Naive thymus-derived CD4-positive, alpha-beta T cell (primary cell): ENCODE measurements around the gene CCK. TPM values are rescaled to one million over a fixed set of nuclear protein-coding genes. Genes with fewer than 3 reads are reported as not detected.

Experiments used
- ATAC-seq: fragments of 150-1000 bp; cut with Tn5 transposase; 2 replicates; pipeline ENCODE4 v1.10.0; 2021; ENCODE audit warnings: mild to moderate bottlenecking, moderate library complexity
- CTCF ChIA-PET: fragments of 350-600 bp; sonication (Branson Sonifier 250); formaldehyde crosslinking; loops from one replicate; lab custom pipeline; 2021; ENCODE audit warnings: antibody characterized with exemption; lab: Charles Lee
- POLR2A ChIA-PET: fragments of 350-600 bp; sonication (Branson Sonifier 250); formaldehyde crosslinking; loops from one replicate; lab custom pipeline; 2021; ENCODE audit warnings: antibody characterized with exemption, inconsistent platforms; lab: Charles Lee
- DNase-seq, 9 donors: peaks; one replicate each; pipeline versions ENCODE4 v3.0.0 to v3.0.0-alpha.2; 2020 to 2022; ENCODE audit warnings: mixed read lengths in 1 of 9
- H3K27ac ChIP-seq: one replicate; pipeline ENCODE4 v1.7.0; 2013; ENCODE audit warnings: mild to moderate bottlenecking, low read depth, low read length, moderate library complexity
- H3K27me3 ChIP-seq, 2 donors: one replicate each; pipeline ENCODE4 v1.7.0; 2013; ENCODE audit warnings: low read length in 2 of 2, mild to moderate bottlenecking in 2 of 2, moderate library complexity in 2 of 2; ENCODE audit not compliant: control insufficient read depth in 2 of 2, insufficient read depth in 2 of 2
- H3K36me3 ChIP-seq, 3 experiments: 1 replicate in 2 of 3; 2 replicates in 1 of 3; pipeline ENCODE4 v1.7.0; 2013; ENCODE audit warnings: low read length in 3 of 3, mild to moderate bottlenecking in 3 of 3, moderate library complexity in 1 of 3; ENCODE audit not compliant: insufficient read depth in 3 of 3, control insufficient read depth in 2 of 3
- H3K4me1 ChIP-seq, 2 donors: one replicate each; pipeline ENCODE4 v1.7.0; 2013; ENCODE audit warnings: low read length in 2 of 2, mild to moderate bottlenecking in 2 of 2, moderate library complexity in 1 of 2; ENCODE audit not compliant: control insufficient read depth in 2 of 2, insufficient read depth in 2 of 2
- H3K4me3 ChIP-seq: 2 replicates; pipeline ENCODE4 v1.7.0; 2013; ENCODE audit warnings: mild to moderate bottlenecking, low read length
- H3K9me3 ChIP-seq, 3 experiments: 1 replicate in 2 of 3; 2 replicates in 1 of 3; pipeline ENCODE4 v1.7.0; 2013; ENCODE audit warnings: low read length in 3 of 3; ENCODE audit not compliant: control insufficient read depth in 2 of 3
- H3K27ac Mint-ChIP-seq, 9 donors: one replicate each; pipeline ENCODE4 v1.8.0; 2020 to 2022; ENCODE audit warnings: mixed read lengths in 9 of 9, mild to moderate bottlenecking in 8 of 9, moderate library complexity in 5 of 9, inconsistent platforms in 2 of 9
- H3K27me3 Mint-ChIP-seq, 5 donors: one replicate each; pipeline ENCODE4 v1.8.0; 2021 to 2022; ENCODE audit warnings: mixed read lengths in 5 of 5, mild to moderate bottlenecking in 1 of 5
- H3K36me3 Mint-ChIP-seq, 5 donors: one replicate each; pipeline ENCODE4 v1.8.0; 2020 to 2022; ENCODE audit warnings: mixed read lengths in 5 of 5, mild to moderate bottlenecking in 3 of 5, inconsistent platforms in 1 of 5
- H3K4me1 Mint-ChIP-seq, 7 donors: one replicate each; pipeline ENCODE4 v1.8.0; 2020 to 2022; ENCODE audit warnings: mixed read lengths in 7 of 7, mild to moderate bottlenecking in 3 of 7, inconsistent platforms in 1 of 7
- H3K4me3 Mint-ChIP-seq, 10 donors: one replicate each; pipeline ENCODE4 v1.8.0; 2020 to 2022; ENCODE audit warnings: mild to moderate bottlenecking in 10 of 10, mixed read lengths in 10 of 10, moderate library complexity in 6 of 10, inconsistent platforms in 2 of 10
- H3K9me3 Mint-ChIP-seq, 11 donors: one replicate each; pipeline ENCODE4 v1.8.0; 2020 to 2022; ENCODE audit warnings: mixed read lengths in 11 of 11, mild to moderate bottlenecking in 4 of 11, inconsistent platforms in 1 of 11, moderate library complexity in 1 of 11
- intact Hi-C, 2 donors: fragments of 100-400 bp; cut with micrococcal nuclease; formaldehyde crosslinking; loops; one replicate each; pipeline ENCODE4 v1.15.1; 2023
- polyA plus RNA-seq, 2 donors: library from polyadenylated mRNA; unstranded; fragments of 300-500 nt; fragmentation: Illumina TruSeq; gene quantifications; one replicate each; pipeline ENCODE4 v1.2.3, GENCODE V29; 2021
- total RNA-seq, 6 experiments: library from RNA in 5 of 6; stranded (reverse) in 5 of 6; gene quantifications; 1 replicate in 5 of 6; 2 replicates in 1 of 6; pipeline ENCODE4 v1.2.3 and lab custom pipeline; 2021 to 2026

Gene CCK
- total and polyA plus RNA-seq, 7 experiments from 2014 or later, result not detected

GRCh38 chr3:42224658-42225421 is 41.1 kb downstream of the CCK start:
- CTCF ChIA-PET, result no interaction called here
- no peaks in the 10 kb centered on the region for H3K9me3 Mint-ChIP-seq
- no peak for ATAC-seq

GRCh38 chr3:42224178-42224577 is 41.8 kb downstream of the CCK start:
- peaks cover 0 to 24% (median 0%) of the 10 kb centered on the region in 3 experiments for H3K36me3 ChIP-seq
- H3K4me1 ChIP-seq, result no peaks in the 10 kb centered on the region
- DNase-seq (no peak), ATAC-seq (no peak)
- no peaks in the 10 kb centered on the region for H3K27me3 ChIP-seq
- H3K27ac Mint-ChIP-seq, result no peak overlapping the region
- ChIA-PET POLR2A (no interaction called here), CTCF (interaction anchor here (0.7 to 1.5 kb wide), 2 partner anchors 23 to 33 kb away, joined by 3 read pairs; no protein-coding TSS in a partner anchor)
- no peak overlapping the region for H3K27ac ChIP-seq
- H3K36me3 Mint-ChIP-seq, result peaks cover 3 to 52% (median 21%) of the 10 kb centered on the region in 5 donors
- no peaks in the 10 kb centered on the region for H3K9me3 Mint-ChIP-seq
- H3K27me3 Mint-ChIP-seq, result no peaks in the 10 kb centered on the region
- no peak overlapping the region for H3K4me3 Mint-ChIP-seq
- intact Hi-C loops, result no loop called here
- no peaks in the 10 kb centered on the region for H3K9me3 ChIP-seq
- no peak overlapping the region for H3K4me3 ChIP-seq
- peaks cover 0 to 3% (median 0%) of the 10 kb centered on the region in 7 donors for H3K4me1 Mint-ChIP-seq

More at GRCh38 chr3:42224658-42225421, 41.1 kb downstream of the CCK start:
- Histone ChIP-seq H3K27ac (no peak overlapping the region), H3K9me3 (no peaks in the 10 kb centered on the region), H3K27me3 (no peaks in the 10 kb centered on the region), H3K4me1 (no peaks in the 10 kb centered on the region), H3K36me3 (peaks cover 0 to 24% (median 0%) of the 10 kb centered on the region in 3 experiments), H3K4me3 (no peak overlapping the region)
- Mint-ChIP-seq H3K27me3 (peaks cover 0 to 5% (median 0%) of the 10 kb centered on the region in 5 donors), H3K4me1 (peaks cover 0 to 3% (median 0%) of the 10 kb centered on the region in 7 donors), H3K4me3 (no peak overlapping the region), H3K36me3 (peaks cover 3 to 52% (median 21%) of the 10 kb centered on the region in 5 donors), H3K27ac (peak overlapping the region in 1 of 9 donors; percentile 56)
- DNase-seq, result no peak
- intact Hi-C loops, result no loop called here
- POLR2A ChIA-PET, result no interaction called here

- Histone ChIP-seq H3K27me3 (no peaks in the 10 kb centered on the region), H3K27ac (no peak overlapping the region), H3K36me3 (peaks cover 0 to 24% (median 0%) of the 10 kb centered on the region in 3 experiments), H3K4me3 (no peak overlapping the region), H3K9me3 (no peaks in the 10 kb centered on the region), H3K4me1 (no peaks in the 10 kb centered on the region)
- Mint-ChIP-seq H3K4me1 (peaks cover under 1 to 7% (median 3%) of the 10 kb centered on the region in 7 donors), H3K27me3 (no peaks in the 10 kb centered on the region), H3K27ac (no peak overlapping the region), H3K4me3 (no peak overlapping the region), H3K9me3 (no peaks in the 10 kb centered on the region), H3K36me3 (peaks cover 3 to 52% (median 21%) of the 10 kb centered on the region in 5 donors)
- ChIA-PET POLR2A (no interaction called here), CTCF (interaction anchor here (0.7 to 1.5 kb wide), 2 partner anchors 24 to 32 kb away, joined by 3 read pairs; no protein-coding TSS in a partner anchor)
- intact Hi-C loops, result no loop called here
- DNase-seq (no peak), ATAC-seq (peak; percentile 22)
These were observed 42.9 kb downstream of the CCK start for GRCh38 chr3:42222942-42223693.

GRCh38 chr3:42220436-42221121 is 45.4 kb downstream of the CCK start:
- H3K9me3 Mint-ChIP-seq, result no peaks in the 10 kb centered on the region
- H3K4me3 Mint-ChIP-seq, result no peak overlapping the region
- ATAC-seq (no peak), DNase-seq (no peak)
- H3K27ac ChIP-seq, result no peak overlapping the region
- H3K36me3 ChIP-seq, result peaks cover 0 to 24% (median 0%) of the 10 kb centered on the region in 3 experiments
- H3K36me3 Mint-ChIP-seq, result peaks cover 3 to 48% (median 21%) of the 10 kb centered on the region in 5 donors
- intact Hi-C loops, result no loop called here
- H3K27me3 Mint-ChIP-seq, result no peaks in the 10 kb centered on the region
- ChIA-PET POLR2A (interaction anchor here (0.7 kb wide), 1 partner anchor 57 kb away, joined by 3 read pairs; no protein-coding TSS in a partner anchor), CTCF (no interaction called here)
- no peak overlapping the region for H3K4me3 ChIP-seq
- H3K27ac Mint-ChIP-seq, result no peak overlapping the region
- H3K4me1 Mint-ChIP-seq, result peaks cover 18 to 33% (median 26%) of the 10 kb centered on the region in 7 donors
- H3K9me3 ChIP-seq, result no peaks in the 10 kb centered on the region
- H3K27me3 ChIP-seq, result no peaks in the 10 kb centered on the region
- H3K4me1 ChIP-seq, result peaks cover 11 to 23% of the 10 kb centered on the region in 2 donors

GRCh38 chr3:42216931-42217333 is 49.1 kb downstream of the CCK start:
- Histone ChIP-seq H3K27me3 (no peaks in the 10 kb centered on the region), H3K4me3 (peak overlapping the region; percentile 34), H3K4me1 (peaks cover 30 to 51% of the 10 kb centered on the region in 2 donors), H3K9me3 (no peaks in the 10 kb centered on the region), H3K36me3 (no peaks in the 10 kb centered on the region), H3K27ac (peak overlapping the region; percentile 56)
- CTCF ChIA-PET, result interaction anchor here (1.3 kb wide), 1 partner anchor 528 kb away, joined by 4 read pairs; no protein-coding TSS in a partner anchor
- H3K27me3 Mint-ChIP-seq, result no peaks in the 10 kb centered on the region
- POLR2A ChIA-PET, result interaction anchor here (0.5 kb wide), 1 partner anchor 116 kb away, joined by 3 read pairs; no protein-coding TSS in a partner anchor
- ATAC-seq, result peak; percentile 52
- no peaks in the 10 kb centered on the region for H3K9me3 Mint-ChIP-seq
- intact Hi-C loops, result loop anchor here in 1 of 2 donors (5.0 kb wide), 1 partner anchor 255 kb away; the partner anchor contains the start of gene ULK4
- peak overlapping the region; percentile 13 to 83 (median 74) for H3K4me3 Mint-ChIP-seq
- H3K27ac Mint-ChIP-seq, result peak overlapping the region; percentile 61 to 98 (median 91)
- peaks cover 28 to 65% (median 58%) of the 10 kb centered on the region in 7 donors for H3K4me1 Mint-ChIP-seq
- H3K36me3 Mint-ChIP-seq, result peaks cover 3 to 18% (median 4%) of the 10 kb centered on the region in 5 donors
- DNase-seq, result peak in 7 of 9 donors; percentile 32 to 68 (median 61)
